ENCODE measurements around the gene PDRG1.
"Not testable (repeated sequence)": the region's sequence is repeated elsewhere in the genome, so short reads cannot be mapped to it uniquely, and the experiment has no call there.

PDRG1 gene

DNA sequence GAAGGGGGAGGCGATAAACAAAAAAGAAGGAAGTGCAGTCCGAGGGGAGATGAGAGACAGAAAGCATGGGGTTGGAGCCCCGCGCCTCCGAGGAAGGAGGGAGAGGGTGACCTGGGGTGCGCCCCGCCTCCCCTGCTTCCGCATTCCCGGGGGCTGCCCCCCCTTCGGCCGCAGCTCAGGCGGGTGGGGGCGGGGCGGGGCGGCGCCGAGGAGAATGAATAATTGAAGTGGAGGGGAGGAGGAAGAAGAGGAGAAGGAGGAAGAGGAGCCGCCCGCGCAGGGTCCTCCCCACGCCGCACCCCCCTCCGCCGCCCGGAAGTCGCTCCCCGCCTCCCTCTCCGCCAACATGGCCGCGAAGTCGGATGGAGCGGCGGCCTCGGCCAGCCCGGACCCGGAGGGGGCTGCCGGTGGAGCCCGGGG is 16.0 kb upstream of the PDRG1 start, which contains the start of gene XKR7:
TSS of gene XKR7 (plus strand) at position 322 of the 420 bp plus-strand sequence. CDS start at position 347, 25 bp downstream.
- peak in 8 of 56 donors; percentile 11 to 44 (median 18) for DNase-seq

DNA sequence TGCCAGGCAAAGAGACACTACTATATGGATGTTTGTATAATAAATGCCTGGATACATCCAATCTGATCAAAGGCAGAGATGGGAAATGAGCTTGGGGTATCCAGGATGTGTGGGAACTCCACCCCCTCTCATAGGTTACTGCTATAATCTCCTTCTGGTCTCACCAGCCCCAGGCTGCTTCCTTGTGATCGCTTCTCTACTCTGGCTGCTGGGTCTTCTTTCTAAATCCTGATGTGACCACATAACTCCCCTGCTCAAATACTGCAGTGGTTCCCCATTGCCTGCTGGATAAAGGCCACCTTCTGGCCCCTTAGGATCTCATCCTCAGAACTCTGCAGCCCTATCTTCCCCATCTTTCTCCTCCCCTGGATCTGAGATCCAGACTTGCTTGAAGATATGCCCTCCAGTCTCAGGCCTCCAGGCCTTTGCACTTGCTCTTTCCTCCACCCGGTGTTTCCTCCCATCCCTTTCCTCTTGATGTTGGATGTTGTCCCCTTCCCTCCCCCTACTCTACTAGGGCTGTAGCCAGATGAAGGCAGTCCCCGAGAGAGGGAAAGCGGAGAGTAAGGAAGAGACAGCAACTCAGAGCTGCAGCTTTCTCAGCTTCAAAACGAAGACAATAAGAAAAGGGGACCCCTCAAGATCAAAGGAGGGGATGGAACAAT is 15.3 kb upstream of the PDRG1 start:
- no peak for DNase-seq

DNA sequence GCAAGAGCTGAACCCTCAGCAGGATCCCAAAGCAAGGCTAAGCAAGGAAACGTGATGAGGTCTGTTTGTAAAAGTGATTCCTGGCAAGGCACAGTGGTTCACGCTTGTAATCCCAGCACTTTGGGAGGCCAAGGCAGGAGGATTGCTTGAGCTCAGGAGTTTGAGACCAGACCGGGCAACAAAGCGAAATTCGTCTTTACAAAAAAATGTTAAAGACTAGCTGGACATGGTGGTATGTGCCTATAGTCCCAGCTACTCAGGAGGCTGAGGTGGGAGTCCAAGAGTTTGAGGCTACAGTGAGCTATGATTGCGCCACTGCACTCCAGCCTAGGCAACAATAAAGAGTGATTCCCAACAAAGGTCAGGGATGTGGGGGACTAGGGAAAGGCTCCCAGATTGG is 12.0 kb upstream of the PDRG1 start:
- no peak for DNase-seq

DNA sequence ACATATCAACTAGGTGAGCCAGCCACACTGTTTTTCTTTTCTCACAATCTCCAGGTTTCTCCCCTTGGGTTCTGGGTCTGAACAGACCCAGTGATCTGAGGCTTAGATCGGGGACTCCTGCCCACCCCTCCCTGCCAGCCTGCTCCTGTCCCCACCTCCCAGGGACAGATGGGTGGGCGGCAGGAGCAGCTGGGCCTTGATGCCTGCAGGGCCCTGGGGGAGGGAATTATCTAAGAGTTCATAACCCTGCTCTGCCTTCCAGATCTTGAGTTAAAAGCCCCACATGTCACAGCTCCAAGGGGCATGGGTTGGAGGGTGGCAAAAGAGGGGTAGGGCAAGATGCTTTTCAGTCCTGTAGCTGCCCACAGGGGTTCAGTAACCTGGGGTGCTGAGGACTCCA is 10.9 kb upstream of the PDRG1 start:
- DNase-seq: no peak

DNA sequence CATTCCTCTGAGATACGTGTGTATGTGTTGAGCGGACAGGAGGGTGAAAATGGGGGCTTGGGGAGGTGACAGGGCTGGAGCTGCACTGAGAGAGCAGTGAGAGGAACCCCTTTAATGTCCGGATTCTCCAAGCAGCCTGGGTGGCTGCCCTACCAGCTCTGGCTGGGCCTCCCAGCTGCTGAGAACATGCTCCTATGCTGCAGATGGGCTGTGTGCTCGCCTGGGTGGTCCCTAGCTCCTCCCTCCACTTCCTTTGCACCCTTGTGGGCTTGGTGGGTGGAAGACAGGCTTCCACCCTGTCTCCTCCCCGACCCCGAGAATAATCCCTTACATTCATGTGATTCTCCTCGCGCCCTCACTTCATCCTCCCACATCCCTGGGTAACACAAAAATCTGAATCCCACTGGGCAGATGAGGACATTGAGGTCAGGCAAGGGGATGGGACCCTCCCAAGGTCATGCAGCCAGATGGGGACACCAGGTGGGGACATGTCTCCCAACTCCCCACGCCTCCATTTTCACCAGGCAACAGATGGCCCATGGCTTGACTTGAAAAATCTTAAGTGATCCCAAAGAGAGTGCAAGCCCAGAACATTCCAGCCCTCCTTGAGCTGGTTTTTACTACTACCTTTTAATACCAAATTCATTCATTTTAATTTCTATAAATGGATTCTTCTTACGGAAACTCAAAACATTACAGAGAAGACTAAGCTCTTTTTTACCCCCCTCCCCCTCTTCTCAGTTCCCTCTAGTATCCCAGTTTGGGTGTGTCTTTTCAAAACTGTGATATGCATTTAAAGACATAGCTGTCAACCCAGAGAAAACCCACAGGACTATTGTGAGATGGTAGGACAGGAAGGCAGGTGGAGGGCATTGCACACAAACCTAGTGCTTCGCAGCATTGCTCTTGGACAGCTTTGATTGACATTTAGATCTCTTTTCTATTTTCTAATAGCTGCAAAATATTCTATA is 5.0 kb upstream of the PDRG1 start:
- no peak for DNase-seq

DNA sequence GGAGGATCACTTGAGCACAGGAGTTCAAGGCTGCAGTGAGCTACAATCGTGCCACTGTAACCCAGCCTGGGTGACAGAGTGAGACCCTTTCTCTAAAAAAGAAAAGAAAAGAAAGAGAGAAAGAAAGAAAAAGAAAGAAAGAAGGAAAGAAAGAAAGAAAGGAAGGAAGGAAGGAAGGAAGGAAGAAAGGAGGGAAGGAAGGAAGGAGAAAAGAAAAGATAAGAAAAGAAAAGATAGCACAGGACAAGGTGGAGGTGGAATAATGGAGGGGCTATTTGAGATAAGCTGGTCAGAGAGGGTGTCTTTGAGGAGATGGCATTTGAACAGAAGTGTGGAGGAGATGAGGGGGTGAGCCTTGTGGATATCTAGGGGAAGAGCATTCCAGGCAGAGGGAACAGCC is 2.7 kb upstream of the PDRG1 start:
- no peak for DNase-seq

DNA sequence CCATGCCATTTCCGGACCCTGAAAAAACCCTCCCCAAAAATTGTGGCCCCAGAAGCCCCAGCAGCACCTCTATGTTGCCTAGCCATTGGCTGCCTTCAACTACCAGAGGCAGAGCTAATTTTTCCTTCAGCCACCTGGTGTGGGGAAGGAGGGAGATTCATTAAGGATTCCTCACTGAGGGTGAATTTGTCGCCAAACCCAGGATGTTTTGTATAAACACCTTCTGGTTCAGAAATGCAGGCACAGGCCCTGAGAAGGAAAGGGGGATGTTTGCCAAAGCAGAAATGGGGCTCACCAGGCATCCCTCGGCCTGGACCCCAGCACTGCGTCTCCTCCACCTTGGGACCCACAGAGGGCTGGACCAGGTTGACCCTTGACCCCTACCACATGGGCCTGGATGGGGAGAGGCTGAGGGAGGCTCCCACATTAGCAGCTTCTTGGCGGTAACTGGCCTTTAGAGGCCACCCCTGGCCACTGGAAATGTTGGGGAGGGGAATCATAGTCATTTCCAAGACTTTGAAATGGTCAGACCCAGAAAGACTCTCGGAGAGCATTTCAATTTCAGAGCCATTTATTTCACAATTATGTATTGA is 1.8 kb upstream of the PDRG1 start:
- no peak for DNase-seq

DNA sequence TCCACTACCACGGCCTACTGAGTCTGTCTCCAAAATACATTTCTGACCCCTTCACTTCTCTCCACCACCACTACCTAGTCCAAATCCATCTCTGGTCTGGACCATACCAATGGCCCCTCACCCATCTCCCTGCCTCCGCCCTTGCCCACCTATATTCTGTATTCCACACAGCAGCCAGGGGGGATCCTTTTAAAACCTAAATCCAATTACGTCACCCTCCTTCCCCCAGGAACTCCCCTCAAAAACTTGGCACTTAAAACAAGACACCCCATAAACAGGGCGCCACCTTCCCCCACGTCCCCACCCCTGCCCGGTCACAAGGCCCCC is 680 bp downstream of the PDRG1 start:
- no peak for DNase-seq

DNA sequence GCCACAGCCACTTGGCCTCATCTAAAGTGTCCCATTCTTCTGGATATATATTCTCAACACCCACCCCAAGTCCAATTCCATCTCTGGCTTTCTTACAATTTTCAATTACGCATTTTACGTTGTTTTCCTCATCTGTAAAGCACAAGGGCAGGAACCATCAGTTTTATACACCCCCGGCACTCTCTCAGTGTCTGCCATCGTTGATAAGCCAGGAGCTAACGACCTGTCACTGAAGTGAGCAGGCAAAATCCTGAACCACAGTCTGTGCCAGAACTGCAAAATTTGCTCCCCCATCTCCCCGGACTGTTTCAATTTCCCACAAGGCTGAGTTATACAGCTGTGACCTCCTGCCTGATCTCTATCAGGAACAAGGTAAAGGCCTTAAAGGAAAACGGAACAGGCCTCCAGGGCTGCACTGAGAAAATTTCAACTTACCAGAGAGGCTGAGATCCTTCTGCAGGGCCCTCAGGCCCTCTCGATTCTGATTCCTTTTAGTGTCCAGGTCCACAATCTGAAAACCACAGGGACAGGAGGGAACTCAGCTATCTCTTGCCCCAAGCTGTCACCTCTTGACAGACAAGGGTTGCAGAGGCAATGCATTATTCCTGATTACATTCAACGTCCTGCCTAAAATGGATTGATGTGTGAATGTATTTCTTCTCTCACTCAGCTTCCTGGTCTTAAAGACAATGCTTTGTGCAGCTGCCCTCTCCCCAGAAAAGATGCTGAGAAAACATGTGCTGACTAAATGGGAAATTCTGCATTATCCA is 1.8 kb downstream of the PDRG1 start:
- no peak for DNase-seq

DNA sequence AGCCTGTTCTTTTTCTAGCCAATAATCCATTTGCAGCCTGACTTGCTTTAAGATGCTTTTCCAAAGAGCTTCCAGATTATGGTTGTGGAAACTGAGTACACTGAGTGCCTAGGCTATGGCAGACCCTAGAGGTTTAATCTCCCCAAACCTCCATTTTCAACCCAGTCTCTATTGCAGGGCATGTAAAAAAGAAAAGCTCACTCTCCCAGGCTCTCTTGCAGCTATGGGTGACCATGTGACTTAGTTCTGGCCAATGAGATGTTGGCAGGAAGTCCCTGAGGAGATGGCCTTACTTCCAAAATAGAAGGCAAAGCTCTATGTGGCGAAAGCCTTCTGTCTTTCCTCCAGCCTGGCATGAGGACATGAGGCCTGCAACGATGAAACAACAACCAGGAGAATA is 3.8 kb downstream of the PDRG1 start:
- no peak for DNase-seq

DNA sequence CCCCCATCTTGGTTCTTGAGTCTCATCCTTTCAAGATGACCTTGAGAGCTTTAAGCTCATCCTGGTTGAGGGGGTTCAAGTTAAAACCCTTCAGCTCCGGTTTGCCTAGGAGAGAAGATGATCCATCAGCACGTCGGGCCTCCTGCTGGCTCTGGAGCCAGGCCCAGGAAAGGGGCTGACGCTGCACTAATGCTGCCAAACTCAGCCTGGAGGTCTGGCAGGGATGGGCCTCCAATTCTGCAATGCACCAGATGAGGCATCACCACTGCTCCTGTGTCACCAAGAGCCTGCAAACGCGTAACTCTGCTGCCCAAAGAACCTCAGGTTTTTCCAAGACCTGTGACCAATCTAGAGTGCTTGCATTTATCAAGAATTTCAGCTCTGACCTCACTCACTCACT is 6.1 kb downstream of the PDRG1 start:
- DNase-seq: peak in 8 of 56 donors; percentile 1 to 20 (median 6)

DNA sequence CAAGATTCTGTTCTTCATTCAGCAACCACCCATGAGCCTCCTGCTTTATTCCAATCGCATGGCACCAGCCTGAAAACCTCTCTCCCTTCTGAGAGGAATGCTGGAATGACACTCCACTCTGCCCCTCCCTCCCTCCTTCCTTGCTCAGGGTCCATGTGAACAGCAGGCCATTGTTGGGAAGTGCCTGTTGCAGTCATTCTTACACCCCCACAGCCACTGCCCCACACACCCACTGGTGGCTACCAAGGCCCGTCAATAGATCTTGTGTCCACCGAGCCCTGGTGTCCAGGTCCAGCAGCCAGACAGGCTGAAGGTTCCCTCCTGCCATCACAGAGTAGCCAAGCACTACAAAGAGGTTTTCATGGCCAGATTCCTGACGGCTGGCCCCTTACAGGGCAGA is 6.5 kb downstream of the PDRG1 start:
- DNase-seq: no peak

DNA sequence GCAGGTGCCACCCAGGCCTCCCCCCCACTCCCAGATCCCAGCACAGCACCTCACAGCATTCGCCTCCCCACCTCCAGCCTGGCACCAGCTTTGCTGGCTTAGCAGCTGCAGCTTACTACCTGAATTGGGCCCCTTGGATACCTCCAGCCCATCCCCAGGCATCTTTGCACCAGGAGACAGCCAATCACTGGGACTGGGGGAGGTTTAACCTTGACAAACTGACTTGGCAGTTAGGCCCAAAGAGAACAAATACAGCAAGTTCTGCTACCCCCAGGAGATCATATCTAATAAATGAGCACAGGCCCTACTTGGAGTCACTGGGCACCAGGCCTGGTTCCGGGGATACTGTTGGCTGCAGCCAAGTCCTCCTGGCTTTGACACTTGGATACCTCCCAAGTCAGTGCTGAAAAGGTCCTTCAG is 8.8 kb downstream of the PDRG1 start:
- DNase-seq: peak in 16 of 56 donors; percentile 3 to 38 (median 18)

DNA sequence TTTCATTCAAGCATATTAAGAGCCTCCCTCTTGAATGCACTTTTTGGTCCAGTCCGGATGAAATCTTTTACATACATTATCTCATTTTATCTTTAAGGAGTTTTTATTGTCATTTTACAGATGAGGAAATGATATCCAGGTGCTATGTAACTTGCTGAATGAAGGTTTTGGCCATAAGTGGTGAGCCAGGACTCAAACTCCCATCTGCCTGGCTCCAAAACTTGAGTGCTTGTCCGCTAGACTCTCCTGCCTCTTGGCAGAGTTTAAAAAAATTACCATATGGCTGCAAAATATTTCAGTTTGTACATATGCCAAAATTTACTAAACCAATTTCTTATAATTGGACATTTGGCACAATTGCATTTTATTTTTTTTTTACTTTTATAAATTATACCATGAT is 12.2 kb downstream of the PDRG1 start:
- no peak for DNase-seq

DNA sequence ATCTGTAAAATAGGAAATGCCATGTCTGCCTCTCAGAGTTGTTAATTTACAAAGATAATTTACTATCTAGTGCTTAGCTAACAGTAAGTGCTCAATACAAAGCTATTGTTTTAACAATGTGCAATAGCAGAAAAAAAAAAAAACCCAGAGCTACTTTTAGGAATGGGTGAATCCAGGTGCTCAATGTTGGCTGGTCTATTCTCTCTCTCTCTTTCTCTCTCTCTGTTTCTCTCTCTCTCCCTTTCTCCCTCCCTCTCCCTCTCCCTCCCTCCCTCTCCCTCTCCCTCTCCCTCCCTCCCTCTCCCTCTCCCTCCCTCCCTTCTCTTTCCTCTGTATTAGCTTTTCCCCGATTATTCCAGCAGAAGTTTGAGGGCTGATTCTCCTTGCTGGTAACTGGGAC is 14.0 kb downstream of the PDRG1 start:
- no peak for DNase-seq

DNA sequence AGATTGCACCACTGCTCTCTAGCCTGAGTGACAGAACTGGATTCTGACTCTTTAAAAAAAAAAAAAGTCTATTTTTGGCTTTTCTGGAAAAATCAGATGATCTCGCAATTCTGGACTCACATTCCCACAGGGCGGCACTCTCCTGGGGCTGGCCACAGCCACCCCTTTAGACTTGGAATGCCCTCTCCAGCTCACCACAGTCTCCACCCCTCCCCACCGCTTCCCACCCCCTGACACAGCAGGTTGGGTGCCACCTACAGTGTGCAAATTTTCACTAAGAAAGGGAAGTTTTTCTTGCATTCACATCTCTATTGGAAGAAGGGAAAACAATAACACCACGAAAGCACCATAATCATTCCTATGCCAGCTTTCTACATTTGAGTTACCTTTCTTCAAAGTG is 15.4 kb downstream of the PDRG1 start:
- DNase-seq: no peak

DNA sequence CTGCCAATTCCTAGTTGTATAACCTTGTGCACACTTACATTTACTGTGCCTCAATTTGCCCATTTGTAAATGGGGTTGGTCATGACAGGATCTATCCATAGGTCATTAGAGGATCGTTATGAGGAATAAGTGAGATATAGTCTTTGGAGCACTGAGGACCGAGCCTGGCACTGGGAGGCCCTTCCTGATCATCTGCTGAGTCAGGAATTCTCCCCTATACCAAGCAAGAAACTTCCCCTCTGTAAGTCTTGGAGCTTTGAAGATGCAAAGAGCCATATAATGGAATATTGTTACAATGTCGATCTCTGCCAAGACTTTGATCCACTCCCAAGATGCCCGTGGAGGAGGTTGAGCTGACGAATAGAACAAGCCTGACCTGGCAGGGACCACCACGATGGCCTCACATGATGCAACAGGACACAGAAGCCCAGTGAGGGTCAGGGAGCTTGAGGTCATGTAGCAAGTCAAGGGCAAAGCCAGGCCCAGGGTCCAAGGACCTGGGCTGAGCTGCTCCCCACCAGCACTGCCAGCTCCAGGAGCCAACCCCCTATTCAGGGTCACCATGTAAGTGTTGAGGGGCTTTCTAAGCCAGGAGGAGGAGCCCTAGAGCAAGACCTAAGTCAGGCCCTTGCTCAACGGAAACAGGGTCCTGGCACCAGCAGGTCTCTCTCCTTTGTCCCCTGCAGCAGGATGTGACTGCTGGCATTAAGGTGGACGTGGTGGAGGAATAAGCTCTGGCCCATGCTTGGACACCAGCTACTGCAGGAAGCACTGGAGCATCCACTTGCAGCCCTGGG is 16.7 kb downstream of the PDRG1 start:
- no peak for DNase-seq

DNA sequence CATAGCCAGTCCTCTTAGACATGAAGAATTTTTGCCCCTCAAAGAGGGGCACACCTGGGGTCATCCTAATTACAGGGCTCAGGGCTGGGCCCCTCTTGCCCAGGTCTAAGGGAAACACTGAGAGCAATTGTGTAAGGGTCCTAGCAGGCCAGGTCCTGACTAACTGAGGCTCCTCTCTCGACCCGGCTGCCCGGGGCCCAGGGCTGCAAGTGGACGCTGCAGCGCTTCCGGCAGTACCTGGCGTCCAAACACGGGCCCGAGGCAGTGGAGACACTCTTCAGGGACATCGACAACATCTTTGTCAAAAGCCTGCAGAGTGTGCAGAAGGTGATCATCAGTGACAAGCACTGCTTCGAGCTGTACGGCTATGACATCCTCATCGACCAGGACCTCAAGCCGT is 17.4 kb downstream of the PDRG1 start:
- DNase-seq: no peak

DNA sequence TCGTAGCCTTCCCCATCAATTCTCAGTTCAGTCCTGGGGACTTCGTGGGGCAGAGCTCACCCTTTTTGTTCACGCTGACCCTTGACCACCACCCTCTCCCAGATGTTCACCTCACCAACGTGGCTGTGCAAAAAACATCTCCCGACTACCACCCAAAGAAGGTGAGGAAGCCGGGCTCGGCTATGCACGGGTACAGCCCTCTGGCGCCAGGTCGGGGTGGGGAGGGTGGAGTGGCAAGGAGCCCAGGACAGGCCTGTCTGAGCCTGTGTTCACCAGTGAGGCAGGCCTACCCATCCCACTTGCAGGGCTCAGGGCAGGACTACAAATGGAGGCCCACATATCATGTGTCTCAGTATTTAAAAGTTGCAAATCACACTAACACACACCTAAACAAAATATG is 18.1 kb downstream of the PDRG1 start:
- DNase-seq: no peak

DNA sequence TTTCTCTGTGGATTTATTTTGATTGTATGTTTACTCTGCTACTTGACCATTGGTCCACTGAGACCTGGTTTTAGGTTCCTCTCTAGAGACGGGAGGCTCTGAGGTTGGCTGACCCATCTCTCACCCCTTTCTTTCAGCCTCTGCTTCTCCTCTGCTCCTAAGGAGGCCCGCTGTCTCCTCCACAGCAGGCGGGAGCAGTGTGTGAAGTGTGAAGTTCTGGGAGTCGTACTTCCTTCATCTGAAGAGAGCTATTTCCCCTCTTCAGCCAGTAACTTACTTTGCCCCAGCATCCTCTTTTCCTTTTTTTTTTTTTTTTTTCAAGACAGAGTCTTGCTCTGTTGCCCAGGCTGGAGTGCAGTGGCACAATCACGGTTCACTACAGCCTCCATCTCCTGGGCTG is 21.1 kb downstream of the PDRG1 start:
- no peak for DNase-seq

DNA sequence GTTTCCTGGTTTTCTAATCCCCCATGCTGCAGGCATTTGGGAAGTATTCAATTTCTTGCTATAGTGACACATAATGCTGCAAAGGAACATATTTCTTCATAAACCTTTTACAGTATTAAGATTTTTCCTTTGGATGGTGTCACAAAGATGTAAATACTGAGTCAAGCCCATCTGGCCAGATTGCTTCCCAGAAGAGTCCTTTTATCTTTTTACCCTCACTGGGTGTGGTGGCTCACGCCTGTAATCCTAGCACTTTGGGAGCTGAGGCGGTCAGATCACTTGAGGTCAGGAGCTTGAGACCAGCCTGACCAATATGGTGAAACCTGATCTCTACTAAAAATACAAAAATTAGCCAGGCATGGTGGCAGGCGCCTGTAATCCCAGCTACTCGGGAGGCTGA is 22.2 kb downstream of the PDRG1 start:
- not testable (repeated sequence) for DNase-seq

All from amygdala (tissue), 56 donors.